ENCODE results near the gene ARAP3.
A peak's percentile ranks its signal among the peaks of the same experiment; 100 is the strongest.

The ARAP3 gene

DNA sequence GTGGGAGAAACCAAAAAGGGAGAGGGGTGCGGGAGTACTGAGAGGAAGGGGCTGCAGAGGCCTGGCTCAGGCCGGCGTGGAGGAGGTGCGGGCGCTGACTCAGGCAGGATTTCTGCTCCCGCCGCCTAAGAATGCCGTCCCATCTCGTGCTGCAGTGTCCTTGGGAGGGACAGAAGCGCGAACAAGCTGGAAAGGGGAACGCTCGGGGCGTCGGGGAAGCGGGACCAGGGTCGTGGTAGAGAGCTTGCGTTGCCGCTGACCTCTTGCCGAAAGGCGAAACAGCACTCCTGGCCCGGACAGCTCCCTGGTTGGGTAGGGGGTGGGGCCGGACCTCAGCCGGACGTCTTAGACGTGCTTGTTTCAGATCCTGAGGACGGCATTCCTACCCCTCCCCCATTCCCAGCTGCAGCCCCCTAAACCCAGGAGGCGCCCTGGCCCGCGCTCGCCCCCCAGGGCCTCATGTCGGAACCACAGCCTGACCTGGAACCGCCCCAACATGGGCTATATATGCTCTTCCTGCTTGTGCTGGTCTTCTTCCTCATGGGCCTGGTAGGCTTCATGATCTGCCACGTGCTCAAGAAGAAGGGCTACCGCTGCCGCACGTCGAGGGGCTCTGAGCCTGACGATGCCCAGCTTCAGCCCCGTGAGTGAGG, 44.1 kb downstream of the ARAP3 start:
- Histone ChIP-seq H3K27me3 (replicated peaks) (no peaks in the 10 kb centered on the region), H3K36me3 (replicated peaks) (peaks cover 6% of the 10 kb centered on the region), H3K27ac (no peak overlapping the region), H3K4me3 (ENCODE audit: low read depth, low read length) (peak overlapping the region; percentile 98)
- DNase-seq = peak; percentile 46
- in situ Hi-C loops (cut with HindIII; ENCODE audit: low pct_ligation_motif_present, low sequenced_read_pairs) = no loop called here
- TF ChIP-seq, protein P1, sequence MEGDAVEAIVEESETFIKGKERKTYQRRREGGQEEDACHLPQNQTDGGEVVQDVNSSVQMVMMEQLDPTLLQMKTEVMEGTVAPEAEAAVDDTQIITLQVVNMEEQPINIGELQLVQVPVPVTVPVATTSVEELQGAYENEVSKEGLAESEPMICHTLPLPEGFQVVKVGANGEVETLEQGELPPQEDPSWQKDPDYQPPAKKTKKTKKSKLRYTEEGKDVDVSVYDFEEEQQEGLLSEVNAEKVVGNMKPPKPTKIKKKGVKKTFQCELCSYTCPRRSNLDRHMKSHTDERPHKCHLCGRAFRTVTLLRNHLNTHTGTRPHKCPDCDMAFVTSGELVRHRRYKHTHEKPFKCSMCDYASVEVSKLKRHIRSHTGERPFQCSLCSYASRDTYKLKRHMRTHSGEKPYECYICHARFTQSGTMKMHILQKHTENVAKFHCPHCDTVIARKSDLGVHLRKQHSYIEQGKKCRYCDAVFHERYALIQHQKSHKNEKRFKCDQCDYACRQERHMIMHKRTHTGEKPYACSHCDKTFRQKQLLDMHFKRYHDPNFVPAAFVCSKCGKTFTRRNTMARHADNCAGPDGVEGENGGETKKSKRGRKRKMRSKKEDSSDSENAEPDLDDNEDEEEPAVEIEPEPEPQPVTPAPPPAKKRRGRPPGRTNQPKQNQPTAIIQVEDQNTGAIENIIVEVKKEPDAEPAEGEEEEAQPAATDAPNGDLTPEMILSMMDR (IDR thresholded peaks at IDR 0.05; ENCODE audit: low read depth, low read length, missing control alignments) = peak; percentile 55

DNA sequence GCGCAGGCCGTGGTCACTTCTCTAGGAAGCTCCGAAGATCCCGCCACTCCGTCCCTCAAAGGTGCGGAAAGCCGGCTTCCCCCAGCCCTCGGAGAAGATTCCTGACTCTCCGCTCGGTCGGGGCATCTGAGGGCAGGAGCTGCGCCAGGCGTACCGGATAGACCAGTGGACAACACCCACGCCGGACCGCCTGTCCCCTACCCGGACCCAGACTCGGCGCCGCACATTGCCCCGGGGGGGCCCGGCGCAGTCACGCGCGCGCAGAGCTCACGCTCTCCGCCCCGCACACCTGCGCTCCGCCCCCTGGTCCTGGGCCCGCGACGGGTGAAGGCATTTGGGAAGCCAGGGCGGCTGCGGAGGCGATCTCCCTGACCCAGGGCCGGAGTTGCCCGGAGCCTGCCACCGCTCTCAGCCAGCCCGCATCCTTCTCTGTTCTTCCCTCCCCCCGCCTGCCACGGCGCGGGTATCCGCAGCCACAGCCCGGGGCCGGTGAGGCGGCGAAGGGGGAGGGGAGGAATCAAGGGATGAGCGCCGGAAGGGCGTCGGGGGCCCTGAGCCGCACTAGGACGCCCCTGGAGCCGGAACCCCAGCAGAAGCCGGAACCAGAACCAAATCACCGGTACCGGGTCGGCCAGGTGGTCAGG, 44.8 kb downstream of the ARAP3 start:
- H3K27ac ChIP-seq = no peak overlapping the region
- no peak for DNase-seq
- peaks cover 9% of the 10 kb centered on the region for H3K36me3 ChIP-seq (replicated peaks)
- TF ChIP-seq, protein P1 (IDR thresholded peaks at IDR 0.05; ENCODE audit: low read depth, low read length, missing control alignments) = no peak
- peak overlapping the region; percentile 98 for H3K4me3 ChIP-seq (ENCODE audit: low read depth, low read length)
- no peaks in the 10 kb centered on the region for H3K27me3 ChIP-seq (replicated peaks)
- in situ Hi-C loops (cut with HindIII; ENCODE audit: low pct_ligation_motif_present, low sequenced_read_pairs) = no loop called here

DNA sequence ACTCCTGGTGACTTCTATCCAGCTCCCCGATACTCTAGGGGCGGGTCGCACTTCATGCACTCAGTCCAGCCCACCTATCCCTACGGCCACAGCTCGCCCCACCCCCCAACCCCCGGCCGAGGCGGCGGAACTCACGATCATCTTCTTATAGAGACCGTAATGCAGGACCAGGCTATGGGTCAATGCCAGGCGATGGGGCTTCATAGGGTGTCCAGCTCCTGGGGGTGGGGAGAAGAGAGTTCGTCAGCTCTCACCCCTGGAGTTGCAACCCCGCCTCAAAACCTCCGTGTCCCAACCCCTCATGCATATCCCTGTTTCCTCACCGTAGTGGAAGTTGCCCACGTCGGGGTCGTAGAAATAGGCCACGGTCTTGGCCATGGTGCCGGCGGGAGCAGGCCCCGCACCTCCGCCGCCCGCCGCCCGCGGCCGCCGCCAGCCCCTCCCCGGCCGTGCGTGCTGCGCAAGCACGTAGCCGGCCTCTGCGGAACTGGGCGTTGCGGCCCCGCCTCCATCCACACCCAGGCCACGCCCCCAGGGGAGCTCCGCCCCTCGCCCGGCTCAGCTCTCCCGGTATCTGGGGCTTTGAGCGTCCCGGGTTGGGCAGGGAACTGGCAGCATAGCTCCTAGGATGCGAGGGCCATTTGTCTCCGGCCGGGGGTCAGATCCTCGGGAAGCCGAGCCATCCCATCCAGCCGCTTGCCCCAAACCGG, 45.5 kb downstream of the ARAP3 start, which contains the start of the genes HDAC3 and RELL2:
TSS of gene HDAC3 (minus strand) at position 437 of the 710 bp plus-strand sequence. CDS start at position 378, 59 bp downstream.
TSS of gene RELL2 (plus strand) at position 585 of the 710 bp plus-strand sequence. CDS start 1,229 bp downstream, outside the sequence.
- Histone ChIP-seq H3K27ac (peak within 1 kb of the TSS; percentile 70), H3K36me3 (replicated peaks) (peaks cover 9% of the 10 kb centered on the region), H3K27me3 (replicated peaks) (no peaks in the 10 kb centered on the region), H3K4me3 (ENCODE audit: low read depth, low read length) (peak within 1 kb of the TSS; percentile 98)
- peak; percentile 85 for DNase-seq
- TF ChIP-seq, protein P1 (IDR thresholded peaks at IDR 0.05; ENCODE audit: low read depth, low read length, missing control alignments) = no peak
- in situ Hi-C loops (cut with HindIII; ENCODE audit: low pct_ligation_motif_present, low sequenced_read_pairs) = no loop called here

DNA sequence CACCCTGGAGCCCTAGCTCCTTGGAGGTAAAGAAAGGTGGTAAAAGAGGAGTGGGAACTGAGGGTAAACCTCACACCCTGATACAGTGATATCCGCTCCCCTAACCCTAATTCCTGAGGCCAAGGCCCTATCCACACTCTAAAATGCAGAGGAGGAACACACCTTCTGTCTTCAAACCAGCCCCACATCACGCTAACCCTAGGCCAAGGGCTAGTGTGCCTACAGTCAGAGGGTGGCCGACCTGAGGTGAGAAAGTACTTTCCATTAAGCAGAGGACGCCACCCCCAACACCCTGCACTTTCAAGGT, 46.0 kb downstream of the ARAP3 start:
- DNase-seq = no peak
- Histone ChIP-seq H3K36me3 (replicated peaks) (peaks cover 5% of the 10 kb centered on the region), H3K4me3 (ENCODE audit: low read depth, low read length) (peak overlapping the region; percentile 98), H3K27me3 (replicated peaks) (no peaks in the 10 kb centered on the region), H3K27ac (peak overlapping the region; percentile 70)
- TF ChIP-seq, protein P1 (IDR thresholded peaks at IDR 0.05; ENCODE audit: low read depth, low read length, missing control alignments) = no peak
- in situ Hi-C loops (cut with HindIII; ENCODE audit: low pct_ligation_motif_present, low sequenced_read_pairs) = no loop called here

DNA sequence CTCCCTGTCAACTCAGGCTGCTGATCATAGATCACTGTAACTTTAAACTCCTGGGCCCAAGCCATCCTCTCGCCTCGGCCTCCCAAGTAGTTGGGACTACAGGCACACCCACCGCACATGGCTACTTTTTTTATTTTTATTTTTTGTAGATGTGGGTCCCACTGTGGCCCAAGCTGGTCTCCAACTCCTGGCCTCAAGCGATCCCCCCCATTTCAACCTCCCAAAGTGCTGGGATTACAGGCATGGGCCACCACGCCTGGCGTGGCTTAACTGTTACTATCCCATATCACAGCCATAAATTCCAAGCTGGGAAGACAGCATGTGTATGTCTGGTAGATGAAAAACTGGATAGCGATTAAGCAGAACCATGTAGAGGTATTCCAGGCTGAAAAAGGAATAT, 46.4 kb downstream of the ARAP3 start:
- in situ Hi-C loops (cut with HindIII; ENCODE audit: low pct_ligation_motif_present, low sequenced_read_pairs) = no loop called here
- no peak for DNase-seq
- H3K27me3 ChIP-seq (replicated peaks) = no peaks in the 10 kb centered on the region
- TF ChIP-seq, protein P1 (IDR thresholded peaks at IDR 0.05; ENCODE audit: low read depth, low read length, missing control alignments) = no peak
- H3K4me3 ChIP-seq (ENCODE audit: low read depth, low read length) = peak overlapping the region; percentile 98
- H3K36me3 ChIP-seq (replicated peaks) = peaks cover 5% of the 10 kb centered on the region
- no peak overlapping the region for H3K27ac ChIP-seq
